Aorta (tissue), 5 donors: ENCODE measurements around the gene SLC25A15. TPM values are rescaled to one million over a fixed set of nuclear protein-coding genes. Genes with fewer than 3 reads are reported as not detected.
"Not testable (repeated sequence)": the region's sequence is repeated elsewhere in the genome, so short reads cannot be mapped to it uniquely, and the experiment has no call there.

ENCODE experiments used
- ATAC-seq: fragments of 200-7000 bp; cut with Tn5 transposase; one replicate; pipeline ENCODE4 v1.9.1; 2022; ENCODE audit warnings: moderate library complexity; ENCODE audit not compliant: low FRiP score
- DNase-seq, 2 donors: peaks; one replicate each; pipeline ENCODE4 v3.0.0-alpha.2; 2020
- H3K27ac ChIP-seq, 2 donors: one replicate each; pipeline ENCODE4 v1.5.1; 2013; ENCODE audit warnings: low read length in 2 of 2, mild to moderate bottlenecking in 2 of 2, moderate library complexity in 2 of 2, control low read depth in 1 of 2, inconsistent platforms in 1 of 2, low read depth in 1 of 2
- H3K27me3 ChIP-seq, 2 donors: one replicate each; pipeline ENCODE4 v1.6.1; 2013; ENCODE audit warnings: control low read depth in 1 of 2, low read length in 1 of 2, mild to moderate bottlenecking in 1 of 2, moderate library complexity in 1 of 2; ENCODE audit not compliant: insufficient read depth in 2 of 2, control insufficient read depth in 1 of 2
- H3K36me3 ChIP-seq, 2 donors: one replicate each; pipeline ENCODE4 v1.6.1; 2013; ENCODE audit warnings: control low read depth in 1 of 2, low read length in 1 of 2, mild to moderate bottlenecking in 1 of 2; ENCODE audit not compliant: insufficient read depth in 2 of 2, control insufficient read depth in 1 of 2
- H3K4me1 ChIP-seq, 2 donors: one replicate each; pipeline ENCODE4 v1.6.1; 2013; ENCODE audit warnings: low read length in 2 of 2, control low read depth in 1 of 2, mild to moderate bottlenecking in 1 of 2, moderate library complexity in 1 of 2; ENCODE audit not compliant: insufficient read depth in 2 of 2, control insufficient read depth in 1 of 2
- H3K4me3 ChIP-seq, 2 donors: one replicate each; pipeline ENCODE4 v1.5.1; 2013; ENCODE audit warnings: low read length in 2 of 2, control low read depth in 1 of 2, mild to moderate bottlenecking in 1 of 2
- H3K9me3 ChIP-seq: one replicate; pipeline ENCODE4 v1.6.1; 2013; ENCODE audit warnings: mild to moderate bottlenecking, low read length; ENCODE audit not compliant: control insufficient read depth
- WGBS, 2 donors: extraction: QIAGEN DNeasy Blood & Tissue Kit; methylation state at CpG; one replicate each; pipeline ENCODE4 v1.1.7; 2013; 5-methylcytosine and 5-hydroxymethylcytosine counted together
- intact Hi-C, 2 donors: fragments of 100-400 bp; cut with DNase I; formaldehyde crosslinking; loops; one replicate each; pipeline versions ENCODE4 v1.14.2 to v1.15.0; 2022
- polyA plus RNA-seq, 2 donors: library from polyadenylated mRNA; stranded (reverse); fragments of 200-250 nt; gene quantifications; one replicate each; pipeline ENCODE4 v1.2.3, GENCODE V29; 2013
- total RNA-seq, 2 donors: library from RNA; stranded (reverse); fragmentation: NEBNext Ultra II Directional; extraction: Animal tissue kit (Norgen Biotek cat#: 25700); gene quantifications; one replicate each; pipeline ENCODE4 v1.2.1, GENCODE V29; 2021
- donor health status: healthy with polysubstance abuse.
- donor health status: Bipolar disorder and iron deficiency.
- donor health status: DM: no; HTN: no; CAD: no.
- donor health status: DM: no; HTN: no; CAD: no.
- donor health status: DM: yes; HTN: yes; CAD: no.

SLC25A15 gene
- total and polyA plus RNA-seq, 4 donors: 1.1 to 3.7 (median 2.3) TPM

GRCh38 chr13:40777809-40778175, 11.6 kb upstream of the SLC25A15 start:
- H3K27ac ChIP-seq: no peak overlapping the region
- no peaks in the 10 kb centered on the region for H3K4me1 ChIP-seq
- 41 to 47% methylated on average over 3 of the region's 3 CpGs for WGBS, 2 donors
- no peak for DNase-seq
- no peaks in the 10 kb centered on the region for H3K9me3 ChIP-seq
- ATAC-seq: no peak
- H3K36me3 ChIP-seq: no peaks in the 10 kb centered on the region
- H3K4me3 ChIP-seq: no peak overlapping the region
- no peaks in the 10 kb centered on the region for H3K27me3 ChIP-seq
- intact Hi-C loops: loop anchor here in 1 of 2 donors (10.0 kb wide), 1 partner anchor 1093 kb away; no protein-coding TSS in a partner anchor

DNA sequence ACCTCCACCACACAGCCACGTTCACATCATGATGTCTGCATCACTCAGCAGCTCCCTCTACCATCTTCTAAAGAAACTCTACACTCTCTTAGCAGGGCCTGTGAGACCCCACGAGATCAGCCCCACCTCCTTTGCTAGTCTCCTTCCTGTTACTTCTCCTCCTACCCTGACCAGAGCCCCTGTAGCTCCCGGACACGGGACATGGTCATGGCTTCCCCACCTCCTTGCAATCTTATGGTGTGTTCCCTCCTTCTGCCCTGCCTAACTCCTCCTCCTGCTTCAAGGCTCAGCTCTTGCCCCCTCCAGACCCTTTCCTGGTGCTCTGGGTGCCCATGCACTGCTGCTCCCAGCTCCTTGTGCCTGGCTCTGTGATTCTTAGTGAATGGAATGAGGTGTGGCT, 10.4 kb upstream of the SLC25A15 start:
- no peak for DNase-seq
- no peak for ATAC-seq
- Histone ChIP-seq H3K36me3 (no peaks in the 10 kb centered on the region), H3K4me3 (no peak overlapping the region), H3K9me3 (no peaks in the 10 kb centered on the region), H3K27ac (no peak overlapping the region), H3K27me3 (no peaks in the 10 kb centered on the region), H3K4me1 (no peaks in the 10 kb centered on the region)
- intact Hi-C loops: loop anchor here in 1 of 2 donors (10.0 kb wide), 1 partner anchor 1094 kb away; no protein-coding TSS in a partner anchor
- WGBS, 2 donors: 33 to 39% methylated on average over 4 of the region's 4 CpGs

- DNase-seq (no peak), ATAC-seq (no peak)
- 94 to 96% methylated on average over 5 of the region's 5 CpGs for WGBS, 2 donors
- H3K36me3 ChIP-seq: no peaks in the 10 kb centered on the region
- H3K27ac ChIP-seq: no peak overlapping the region
- H3K27me3 ChIP-seq: no peaks in the 10 kb centered on the region
- intact Hi-C loops: loop anchor here in 1 of 2 donors (10.0 kb wide), 1 partner anchor 1095 kb away; no protein-coding TSS in a partner anchor
- no peaks in the 10 kb centered on the region for H3K9me3 ChIP-seq
- H3K4me3 ChIP-seq: no peak overlapping the region
- no peaks in the 10 kb centered on the region for H3K4me1 ChIP-seq
Measured at GRCh38 chr13:40779796-40780285, 9.6 kb upstream of the SLC25A15 start.

GRCh38 chr13:40780822-40781401, 8.5 kb upstream of the SLC25A15 start:
- ATAC-seq (no peak), DNase-seq (no peak)
- H3K9me3 ChIP-seq: no peaks in the 10 kb centered on the region
- H3K4me1 ChIP-seq: no peaks in the 10 kb centered on the region
- H3K4me3 ChIP-seq: no peak overlapping the region
- H3K27ac ChIP-seq: no peak overlapping the region
- H3K36me3 ChIP-seq: no peaks in the 10 kb centered on the region
- intact Hi-C loops: no loop called here
- H3K27me3 ChIP-seq: no peaks in the 10 kb centered on the region
- 64 to 65% methylated on average over 14 of the region's 14 CpGs for WGBS, 2 donors

GRCh38 chr13:40781717-40782116, 7.7 kb upstream of the SLC25A15 start:
- no peaks in the 10 kb centered on the region for H3K9me3 ChIP-seq
- no peak for ATAC-seq
- intact Hi-C loops: no loop called here
- H3K27me3 ChIP-seq: no peaks in the 10 kb centered on the region
- no peak overlapping the region for H3K27ac ChIP-seq
- H3K36me3 ChIP-seq: no peaks in the 10 kb centered on the region
- 92% methylated on average over 11 of the region's 11 CpGs for WGBS, 2 donors
- H3K4me1 ChIP-seq: no peaks in the 10 kb centered on the region
- no peak for DNase-seq
- H3K4me3 ChIP-seq: no peak overlapping the region

DNA sequence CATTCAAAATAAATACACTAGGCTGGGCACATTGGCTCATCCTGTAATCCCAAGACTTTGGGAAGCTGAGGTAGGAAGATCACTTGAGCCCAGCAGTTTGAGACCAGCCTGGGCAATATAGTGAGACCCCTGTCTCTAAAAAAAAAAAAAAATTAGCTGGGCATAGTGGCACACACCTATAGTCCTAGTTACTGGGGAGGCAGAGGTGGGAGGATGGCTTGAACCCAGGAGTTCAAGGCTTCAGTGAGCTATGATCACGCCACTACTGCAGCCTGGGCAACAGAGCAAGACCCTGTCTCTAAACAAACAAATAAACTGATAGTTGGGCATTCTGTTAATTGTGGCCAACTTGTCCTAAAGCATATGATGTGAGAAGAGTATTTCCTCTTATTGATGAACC, 6.4 kb upstream of the SLC25A15 start:
- H3K4me3 ChIP-seq, ATAC-seq, intact Hi-C loops, H3K27ac ChIP-seq, H3K27me3 ChIP-seq, H3K36me3 ChIP-seq, DNase-seq, H3K9me3 ChIP-seq, H3K4me1 ChIP-seq: not testable (repeated sequence)
- WGBS, 2 donors: 89 to 97% methylated on average over 1 of the region's 1 CpG

- no peak for ATAC-seq
- WGBS, 2 donors: 73 to 76% methylated on average over 4 of the region's 4 CpGs
Measured at GRCh38 chr13:40784540-40784939, 4.9 kb upstream of the SLC25A15 start.

DNA sequence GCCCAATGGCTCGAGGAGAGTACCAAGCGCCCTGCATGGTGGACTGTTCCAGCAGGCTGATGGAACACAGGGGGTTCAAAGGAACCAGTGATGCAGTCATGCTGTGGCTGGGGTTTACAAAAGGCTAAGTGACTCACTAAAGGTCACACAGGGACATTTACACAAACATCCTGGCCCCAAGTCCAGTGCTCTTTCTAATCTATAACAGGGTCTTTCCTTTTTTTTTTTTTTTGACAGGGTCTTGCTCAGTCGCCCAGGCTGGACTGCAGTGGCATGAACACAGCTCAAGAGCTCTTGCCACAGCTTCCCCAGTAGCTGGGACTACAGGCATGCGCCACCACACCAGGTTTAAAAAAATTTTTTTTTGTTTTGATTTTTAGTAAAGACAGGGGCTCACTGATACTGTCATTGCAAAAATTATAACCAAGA, 2.8 kb upstream of the SLC25A15 start:
- no peak overlapping the region for H3K4me3 ChIP-seq
- no peaks in the 10 kb centered on the region for H3K36me3 ChIP-seq
- H3K9me3 ChIP-seq: no peaks in the 10 kb centered on the region
- ATAC-seq (no peak), DNase-seq (no peak)
- H3K27ac ChIP-seq: no peak overlapping the region
- H3K27me3 ChIP-seq: no peaks in the 10 kb centered on the region
- H3K4me1 ChIP-seq: no peaks in the 10 kb centered on the region
- 88 to 94% methylated on average over 4 of the region's 4 CpGs for WGBS, 2 donors
- intact Hi-C loops: no loop called here

More at GRCh38 chr13:40784540-40784939, 4.9 kb upstream of the SLC25A15 start:
- Histone ChIP-seq H3K4me3 (no peak overlapping the region), H3K4me1 (no peaks in the 10 kb centered on the region), H3K27me3 (no peaks in the 10 kb centered on the region), H3K27ac (no peak overlapping the region), H3K9me3 (no peaks in the 10 kb centered on the region), H3K36me3 (no peaks in the 10 kb centered on the region)
- intact Hi-C loops: no loop called here
- DNase-seq: no peak

GRCh38 chr13:40787062-40787461, 2.3 kb upstream of the SLC25A15 start:
- H3K27ac ChIP-seq: no peak overlapping the region
- no peaks in the 10 kb centered on the region for H3K36me3 ChIP-seq
- 78 to 81% methylated on average over 5 of the region's 5 CpGs for WGBS, 2 donors
- no peaks in the 10 kb centered on the region for H3K27me3 ChIP-seq
- intact Hi-C loops: no loop called here
- H3K4me1 ChIP-seq: no peaks in the 10 kb centered on the region
- H3K4me3 ChIP-seq: no peak overlapping the region
- no peaks in the 10 kb centered on the region for H3K9me3 ChIP-seq
- ATAC-seq (no peak), DNase-seq (no peak)
